Activated T-cell treated with anti-CD3 and anti-CD28 coated beads for 4 hours (primary cell): ENCODE results near the gene DDB1.

Experiments
- DNase-seq: peaks from one replicate; pipeline ENCODE4 v3.0.0-alpha.2; 2020

DDB1 gene

DNA sequence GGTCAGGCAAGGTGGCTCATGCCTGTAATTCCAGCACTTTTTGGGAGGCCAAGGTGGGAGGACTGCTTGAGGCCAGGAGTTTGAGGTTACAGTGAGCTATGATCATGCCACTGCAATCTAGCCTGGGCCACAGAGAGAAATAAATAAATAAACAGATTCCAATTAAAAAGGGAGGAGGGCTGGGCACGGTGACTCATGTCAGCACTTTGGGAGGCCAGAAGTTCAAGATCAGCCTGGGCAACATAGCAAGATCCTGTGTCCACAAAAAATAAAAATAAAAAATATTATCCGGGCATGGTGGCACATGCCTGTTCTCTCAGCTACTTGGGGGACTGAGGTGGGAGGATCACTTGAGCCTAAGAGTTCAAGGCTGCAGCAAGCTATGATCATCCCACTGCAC, 21.3 kb upstream of the DDB1 start:
- no peak for DNase-seq

DNA sequence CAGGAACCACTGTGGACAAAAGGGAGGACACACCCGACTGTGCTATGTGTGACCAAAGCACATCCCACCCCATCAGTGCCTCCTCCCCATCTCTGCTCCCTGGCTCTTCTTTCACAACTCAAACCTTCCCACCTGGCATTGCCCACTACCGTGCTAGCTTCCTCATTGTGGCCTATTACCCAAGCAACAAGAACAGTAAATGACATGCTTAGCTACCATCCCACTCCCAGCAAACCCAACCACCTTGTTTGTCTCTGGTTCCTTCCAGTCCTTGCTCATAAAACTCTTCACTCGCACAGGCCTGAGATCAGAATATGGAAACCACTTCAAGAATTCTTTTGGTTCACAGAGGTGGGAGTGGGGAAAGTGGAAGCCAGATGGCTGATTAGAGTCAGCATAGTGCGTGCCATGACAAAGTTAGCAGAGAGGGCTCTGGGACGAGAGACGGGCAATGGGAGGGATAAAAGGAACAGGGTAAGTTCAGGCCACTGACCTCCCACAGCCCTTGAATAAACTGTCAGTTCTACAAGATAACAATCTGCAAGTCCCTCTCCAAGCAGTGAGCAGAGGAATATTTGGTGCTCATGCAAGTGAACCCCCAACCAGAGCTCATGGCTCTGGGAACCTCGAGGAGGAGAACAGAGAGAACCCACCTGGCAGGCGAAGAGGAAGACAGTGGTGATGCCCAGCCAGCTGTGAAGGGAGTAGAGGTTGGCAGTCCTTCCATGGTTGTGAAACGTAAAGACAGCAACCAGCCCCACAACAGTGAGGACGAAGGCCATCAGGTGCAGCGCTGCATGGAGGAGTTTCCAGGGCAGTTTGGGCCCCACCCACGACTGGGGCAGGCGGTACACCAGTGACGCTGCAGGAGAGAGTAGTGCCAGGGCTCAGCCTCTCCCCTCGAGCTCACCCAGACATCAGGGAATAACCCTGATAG, 20.5 kb upstream of the DDB1 start:
- no peak for DNase-seq

DNA sequence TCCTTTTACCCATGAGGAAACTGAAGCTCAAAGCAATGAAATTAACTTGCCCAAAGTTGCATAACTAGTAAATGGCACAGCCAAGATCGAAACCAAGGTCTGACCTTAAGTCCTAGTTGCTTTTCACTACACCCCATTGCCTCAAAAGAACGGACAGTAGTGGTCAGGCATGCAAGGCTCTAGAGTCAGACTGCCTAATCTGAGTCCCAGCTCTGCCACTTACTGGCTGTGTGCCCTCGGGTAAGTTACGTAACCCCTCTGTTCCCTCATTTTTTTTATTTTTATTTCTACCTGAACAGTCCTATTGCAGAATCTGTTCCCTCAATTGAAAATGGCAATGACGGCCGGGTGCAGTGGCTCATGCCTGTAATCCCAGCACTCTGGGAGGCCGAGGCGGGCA, 19.1 kb upstream of the DDB1 start:
- no peak for DNase-seq

DNA sequence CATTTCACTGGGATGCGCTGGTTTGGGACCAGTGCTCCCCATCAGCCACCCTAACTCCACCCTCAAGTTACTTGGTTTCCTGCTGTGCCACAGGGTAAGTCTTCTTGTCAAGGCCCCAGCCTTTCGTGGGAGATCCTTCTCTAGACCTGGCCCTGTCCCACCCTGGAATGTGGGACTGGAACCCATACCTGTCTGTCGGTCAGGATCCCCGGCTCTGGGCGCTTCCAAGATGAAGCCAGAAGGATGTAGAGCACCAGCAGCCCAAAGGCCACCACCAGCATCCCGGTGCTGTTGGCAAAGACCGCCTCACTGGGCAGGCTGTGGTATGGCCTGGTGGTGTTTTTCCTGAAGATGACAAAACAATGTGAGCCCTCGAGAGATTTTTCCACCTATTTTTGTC, 17.9 kb upstream of the DDB1 start:
- DNase-seq, result no peak

DNA sequence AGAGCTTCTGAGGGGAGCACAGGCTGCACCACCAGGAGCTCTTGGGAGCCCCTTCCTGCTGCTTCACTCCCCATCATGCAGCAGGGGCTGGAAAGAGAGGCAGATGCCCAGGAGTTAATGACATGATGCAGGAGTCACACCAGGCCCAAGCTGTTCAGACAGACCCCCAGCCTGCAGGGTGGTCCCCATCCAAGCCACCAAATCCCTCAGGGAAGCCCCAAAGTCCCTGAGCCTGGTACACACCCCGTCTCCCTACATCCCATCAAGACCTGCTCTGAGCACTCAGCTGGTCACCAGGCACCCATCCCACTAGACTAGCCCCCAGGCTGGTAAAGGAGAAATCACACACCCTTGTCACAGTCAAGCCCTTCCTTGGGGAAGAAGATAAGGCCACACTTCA, 17.4 kb upstream of the DDB1 start:
- no peak for DNase-seq

DNA sequence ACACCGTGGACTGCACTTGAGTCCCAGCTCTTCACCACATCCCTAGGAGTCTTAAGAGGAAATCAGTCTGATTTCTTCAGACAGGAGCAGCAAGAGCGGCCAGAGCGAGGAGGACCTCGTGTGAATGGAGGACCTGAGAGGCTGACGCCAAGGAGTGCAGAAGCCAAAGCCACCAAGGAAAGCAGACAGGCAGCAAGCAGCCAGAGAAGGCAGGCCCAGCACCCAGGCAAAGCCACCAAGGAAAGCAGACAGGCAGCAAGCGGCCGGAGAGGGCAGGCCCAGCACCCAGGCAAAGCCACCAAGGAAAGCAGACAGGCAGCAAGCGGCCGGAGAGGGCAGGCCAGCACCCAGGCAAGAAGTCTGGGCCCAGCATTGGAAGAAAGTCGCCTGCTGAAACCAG, 17.0 kb upstream of the DDB1 start:
- DNase-seq, result no peak

DNA sequence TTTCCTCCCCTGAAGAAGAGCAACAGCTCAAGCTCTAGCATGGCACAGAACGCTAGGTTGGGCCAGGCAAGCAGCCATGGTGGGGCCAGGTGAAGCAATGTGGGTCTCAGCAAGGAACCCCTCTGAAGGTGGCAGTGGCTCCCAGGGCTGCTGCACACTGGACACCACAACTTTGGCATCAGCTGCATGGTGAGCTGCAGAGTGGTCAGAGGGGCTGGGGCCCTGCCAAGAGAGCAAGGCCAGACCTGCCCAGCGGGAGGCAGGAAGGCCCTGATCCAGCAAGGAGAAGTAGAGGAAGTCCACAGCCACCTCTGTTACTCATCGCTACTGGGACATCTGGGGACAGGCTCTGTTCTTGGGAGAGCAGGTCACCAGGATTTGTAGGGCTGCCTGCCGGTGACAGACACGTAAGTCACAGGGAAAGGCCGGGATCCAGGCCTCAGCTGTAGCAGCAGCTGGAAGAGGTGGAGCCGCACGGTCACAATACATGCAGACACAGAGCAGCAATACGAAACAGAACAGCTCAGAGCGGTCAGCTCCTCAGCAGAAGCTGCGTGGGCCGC, 16.4 kb upstream of the DDB1 start:
- no peak for DNase-seq

DNA sequence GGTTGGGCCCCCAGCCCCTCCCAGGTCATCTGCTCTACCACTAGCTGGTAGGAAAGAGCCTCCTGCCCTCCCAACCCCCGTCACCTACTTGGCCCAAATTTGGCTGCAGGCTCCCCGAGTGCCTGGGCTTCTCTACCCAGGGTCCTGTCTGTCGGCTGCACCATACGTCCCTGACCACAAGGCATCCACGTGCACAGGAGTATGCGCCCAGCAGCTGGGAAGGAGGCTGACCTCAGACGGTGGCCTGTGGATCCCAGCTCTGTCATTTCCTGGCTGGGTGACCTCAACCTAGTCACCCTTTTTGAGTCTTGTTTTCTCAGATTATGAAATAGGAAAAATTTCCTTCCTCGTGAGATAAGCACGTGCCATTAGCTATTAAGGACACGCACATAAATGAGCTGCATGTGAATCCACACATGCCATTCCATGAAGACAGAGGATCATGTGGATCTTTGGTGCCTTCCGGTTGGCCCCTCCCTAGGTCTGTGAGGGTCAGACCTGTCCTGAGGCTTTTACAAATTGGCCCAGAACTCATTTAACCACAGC, 15.1 kb upstream of the DDB1 start:
- DNase-seq, result no peak

DNA sequence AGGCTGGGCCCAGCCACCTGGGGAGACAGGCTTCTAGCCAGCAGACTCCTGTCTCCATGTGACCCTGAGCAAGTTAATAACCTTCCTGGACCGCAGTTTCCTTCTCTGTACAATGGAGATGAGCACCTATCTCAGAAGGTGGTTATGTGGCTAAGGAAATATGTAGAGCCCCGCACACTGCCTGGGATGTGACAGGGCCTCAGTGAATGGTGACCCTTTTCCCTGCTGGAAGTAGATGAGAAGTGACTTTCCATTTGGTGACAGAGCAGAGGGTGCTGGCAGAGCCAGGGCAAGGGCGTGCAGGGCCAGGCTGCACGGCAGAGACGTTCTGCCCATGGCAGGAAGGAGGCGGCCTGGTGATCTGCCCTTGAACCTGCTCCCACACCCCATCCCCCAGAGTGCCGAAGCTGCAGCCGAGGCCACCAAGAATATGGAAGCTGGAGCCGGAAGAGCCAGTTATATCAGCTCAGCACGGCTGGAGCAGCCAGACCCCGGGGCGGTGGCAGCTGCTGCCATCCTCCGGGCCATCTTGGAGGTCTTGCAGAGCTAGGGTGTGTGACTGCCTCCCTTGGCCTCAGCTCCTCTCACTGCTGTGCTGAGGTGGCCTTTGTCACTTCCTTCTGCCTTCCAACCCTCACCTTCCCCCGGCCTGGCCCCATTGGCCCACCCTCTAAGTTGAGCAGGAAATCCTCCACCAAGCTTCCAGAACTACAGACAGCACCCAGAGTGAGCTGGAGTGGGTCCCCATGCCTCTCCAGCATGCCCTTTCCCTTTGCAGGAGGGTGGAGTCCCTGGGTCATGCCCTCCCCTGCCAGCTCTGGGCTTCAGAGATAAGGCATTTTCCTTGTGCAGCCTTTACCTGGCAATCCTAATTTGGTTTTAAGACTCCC, 13.3 kb upstream of the DDB1 start:
- DNase-seq, result no peak

DNA sequence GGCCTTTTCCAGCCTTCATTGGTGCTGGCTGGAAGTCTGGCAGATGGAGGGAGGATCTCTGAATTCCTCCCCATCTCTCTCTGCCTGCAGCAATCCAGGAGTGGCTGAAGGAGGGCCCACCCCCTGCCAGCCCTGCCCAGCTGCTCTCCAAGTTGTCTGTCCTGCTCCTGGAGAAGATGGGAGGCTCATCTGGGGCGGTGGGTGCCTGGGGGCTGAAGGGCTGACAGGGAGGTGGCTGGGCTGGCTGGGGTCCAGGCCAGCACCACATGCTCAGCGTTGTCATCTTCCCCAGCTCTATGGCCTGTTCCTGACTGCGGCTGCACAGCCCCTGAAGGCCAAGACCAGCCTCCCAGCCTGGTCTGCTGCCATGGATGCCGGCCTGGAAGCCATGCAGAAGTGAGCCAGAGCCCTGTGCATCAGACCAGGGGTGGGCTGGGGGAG, 12.3 kb upstream of the DDB1 start:
- DNase-seq, result no peak

DNA sequence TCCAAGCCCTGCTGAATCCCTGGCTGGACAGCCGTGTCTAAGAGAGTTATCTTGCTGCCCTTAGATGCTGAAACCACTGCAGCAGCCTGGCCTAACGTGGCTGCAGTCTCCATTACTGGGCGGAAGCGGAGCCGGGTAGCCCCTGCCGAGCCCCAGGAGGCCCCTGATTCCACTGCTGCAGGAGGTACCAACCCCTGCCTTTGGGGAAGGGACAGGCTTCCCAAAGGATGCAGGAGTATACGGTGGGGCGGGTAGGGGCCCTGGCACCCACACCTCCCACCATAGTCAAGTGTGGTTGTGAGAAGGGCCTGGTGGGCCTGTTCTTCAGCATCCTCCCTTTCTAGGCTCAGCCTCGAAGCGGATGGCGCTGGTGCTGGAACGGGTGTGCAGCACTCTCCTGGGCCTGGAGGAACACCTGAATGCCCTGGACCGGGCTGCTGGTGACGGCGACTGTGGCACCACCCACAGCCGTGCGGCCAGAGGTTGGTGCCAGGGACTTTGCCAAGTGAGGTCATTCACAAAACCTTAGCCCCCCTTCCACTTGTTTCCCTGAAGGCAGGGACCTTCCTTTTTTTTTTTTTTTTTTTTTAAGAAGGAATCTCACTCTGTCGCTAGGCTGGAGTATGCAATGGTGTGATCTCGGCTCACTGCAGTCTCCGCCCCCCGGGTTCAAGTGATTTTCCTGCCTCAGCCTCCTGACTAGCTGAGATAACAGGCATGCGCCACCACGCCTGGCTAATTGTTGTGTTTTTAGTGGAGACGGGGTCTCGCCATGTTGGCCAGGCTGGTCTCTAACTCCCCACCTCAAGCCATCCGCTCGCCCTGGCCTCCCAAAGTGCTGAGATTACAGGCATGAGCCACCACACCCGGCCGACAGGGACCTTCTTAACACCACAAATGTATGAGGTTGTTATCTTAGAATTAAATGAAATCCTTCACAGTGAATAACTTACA, 11.2 kb upstream of the DDB1 start:
- DNase-seq, result no peak

DNA sequence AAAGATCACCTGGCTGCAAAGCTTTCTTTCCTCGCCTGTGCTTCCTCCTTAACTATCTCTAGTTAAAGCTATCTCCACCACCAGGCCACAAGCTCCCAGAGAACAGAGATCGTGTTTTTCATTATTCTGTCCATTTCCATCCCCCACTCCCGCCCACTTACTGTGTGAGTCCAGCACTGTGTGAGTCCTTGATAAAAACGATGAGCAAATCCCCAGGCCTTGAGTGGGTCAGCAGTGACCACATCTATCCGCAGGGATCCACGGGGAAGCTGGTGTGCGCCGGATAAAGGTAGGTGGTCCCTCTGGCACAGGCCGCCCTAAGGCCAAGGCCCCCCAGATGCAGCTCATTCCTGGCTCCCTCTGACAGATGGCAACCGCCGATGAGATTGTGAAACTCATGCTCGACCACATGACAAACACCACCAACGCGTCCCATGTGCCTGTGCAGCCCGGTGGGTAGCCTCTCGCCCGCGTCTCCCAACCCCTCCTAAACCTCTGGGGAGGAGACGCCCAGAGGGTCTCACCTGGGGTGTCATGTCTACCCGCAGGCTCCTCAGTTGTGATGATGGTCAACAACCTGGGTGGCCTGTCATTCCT, 9.4 kb upstream of the DDB1 start:
- no peak for DNase-seq

DNA sequence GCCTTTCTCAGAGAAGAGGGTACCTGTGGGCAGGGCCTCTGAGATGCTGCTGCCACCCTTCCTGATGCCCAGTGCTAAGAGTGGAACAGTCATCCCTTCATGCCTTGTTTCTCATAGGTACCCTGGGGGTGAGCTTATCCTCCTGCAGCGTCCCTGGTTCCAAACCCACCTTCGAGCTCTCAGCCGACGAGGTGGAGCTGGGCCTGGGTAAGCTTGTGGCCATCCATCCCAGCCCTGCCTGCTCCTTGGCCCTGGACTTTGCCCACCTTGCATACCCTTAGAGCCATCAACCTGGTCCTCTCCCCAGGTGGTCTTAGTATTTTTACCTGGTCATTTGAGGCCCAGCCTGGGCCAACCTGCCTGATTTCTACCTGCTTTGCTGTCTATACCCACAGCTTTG, 8.8 kb upstream of the DDB1 start:
- DNase-seq, result no peak

DNA sequence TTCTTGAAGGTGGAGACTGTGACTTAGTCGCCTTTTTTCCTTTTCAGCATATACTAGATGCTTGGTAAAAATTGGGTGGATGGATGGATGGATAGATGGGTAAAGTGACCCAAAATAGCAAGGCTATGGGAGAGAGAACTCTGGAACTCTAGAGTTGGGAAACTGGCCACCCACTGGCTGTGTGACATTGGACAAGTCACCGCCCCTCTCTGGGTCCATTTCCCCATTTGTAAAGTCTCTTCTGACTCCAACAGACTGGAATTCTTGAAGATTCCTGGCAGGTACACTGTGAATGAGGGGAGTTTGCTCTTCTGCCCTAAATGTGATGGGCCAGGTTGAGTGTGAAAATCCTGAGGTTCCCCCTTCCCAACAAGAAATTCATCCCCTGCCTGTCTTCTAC, 8.1 kb upstream of the DDB1 start:
- DNase-seq, result no peak

DNA sequence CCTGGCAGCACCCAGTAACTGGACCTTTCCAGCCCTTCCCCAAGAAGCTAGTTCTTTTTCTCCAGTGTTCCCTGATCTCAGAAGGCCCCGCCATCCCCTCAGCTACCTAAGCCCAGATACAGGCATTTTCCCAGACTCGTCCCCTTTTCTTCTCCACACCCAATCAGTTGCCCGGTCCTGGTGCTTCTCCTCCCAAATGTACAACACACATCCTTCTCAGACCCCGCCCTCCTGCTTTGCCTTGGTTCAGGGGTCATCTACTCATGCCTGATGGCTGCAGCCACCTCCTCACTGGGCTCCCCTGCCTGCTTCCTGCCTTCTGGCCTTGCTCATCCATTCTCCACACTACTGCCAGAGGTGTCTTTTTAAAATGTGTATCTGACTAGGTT, 6.6 kb upstream of the DDB1 start:
- DNase-seq, result no peak

DNA sequence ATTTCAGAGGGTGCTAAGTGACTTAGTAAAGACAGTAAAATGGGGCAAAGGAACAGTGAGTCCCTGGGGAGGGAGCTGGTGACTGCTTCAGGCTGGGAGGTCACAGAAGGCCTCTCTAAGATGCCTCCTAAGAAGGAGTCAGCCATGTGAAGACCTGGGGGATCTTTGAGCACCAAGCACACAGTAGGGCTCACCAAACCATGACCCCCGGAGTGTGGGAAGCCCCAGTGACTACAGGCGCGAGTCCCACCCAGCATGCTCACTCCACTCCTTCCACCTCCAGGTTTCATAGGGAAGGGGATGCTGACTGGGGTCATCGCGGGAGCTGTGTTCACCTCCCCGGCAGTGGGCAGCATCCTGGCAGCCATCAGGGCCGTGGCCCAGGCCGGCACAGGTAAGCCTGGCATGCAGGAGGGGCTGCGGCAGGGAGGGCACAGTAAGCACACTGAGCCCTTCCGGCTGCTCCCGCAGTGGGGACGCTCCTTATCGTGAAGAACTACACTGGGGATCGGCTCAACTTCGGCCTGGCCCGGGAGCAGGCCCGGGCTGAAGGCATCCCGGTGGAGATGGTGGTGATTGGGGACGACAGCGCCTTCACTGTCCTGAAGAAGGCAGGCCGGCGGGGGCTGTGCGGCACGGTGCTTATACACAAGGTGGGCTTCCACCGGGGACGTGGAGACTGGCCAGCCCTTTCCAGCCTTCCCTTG, 6.0 kb upstream of the DDB1 start:
- DNase-seq, result no peak

DNA sequence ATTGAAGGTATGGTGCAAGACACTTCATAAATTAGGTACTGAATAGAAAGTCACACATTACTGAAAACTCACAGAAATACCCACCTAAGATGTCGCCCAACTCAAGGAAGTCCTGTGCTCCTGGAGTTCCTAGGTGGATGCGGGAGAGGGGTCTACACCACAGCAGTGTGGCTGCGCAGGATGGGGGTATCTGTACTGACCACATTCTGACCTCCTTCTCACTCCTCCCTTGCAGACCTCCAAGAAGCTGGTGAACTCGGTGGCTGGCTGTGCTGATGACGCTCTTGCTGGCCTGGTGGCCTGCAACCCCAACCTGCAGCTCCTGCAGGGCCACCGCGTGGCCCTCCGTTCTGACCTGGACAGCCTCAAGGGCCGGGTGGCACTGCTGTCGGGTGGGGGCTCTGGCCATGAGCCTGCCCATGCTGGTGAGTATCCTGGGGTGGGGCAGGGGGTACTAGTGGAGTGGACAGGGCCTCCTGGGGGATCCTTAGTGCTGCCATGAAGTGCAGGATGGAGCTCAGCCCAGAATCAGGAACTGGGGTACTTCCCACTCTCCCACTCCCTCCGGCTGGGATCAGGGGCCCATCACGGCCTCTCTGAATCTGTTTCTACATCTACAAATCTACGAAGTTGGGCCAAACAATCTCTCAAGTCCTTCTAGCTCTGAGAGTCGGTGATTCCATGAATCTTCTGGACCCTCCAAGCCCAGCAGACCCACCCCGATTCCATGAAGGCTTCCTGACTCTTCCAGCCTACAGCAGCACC, 5.0 kb upstream of the DDB1 start:
- DNase-seq, result no peak

DNA sequence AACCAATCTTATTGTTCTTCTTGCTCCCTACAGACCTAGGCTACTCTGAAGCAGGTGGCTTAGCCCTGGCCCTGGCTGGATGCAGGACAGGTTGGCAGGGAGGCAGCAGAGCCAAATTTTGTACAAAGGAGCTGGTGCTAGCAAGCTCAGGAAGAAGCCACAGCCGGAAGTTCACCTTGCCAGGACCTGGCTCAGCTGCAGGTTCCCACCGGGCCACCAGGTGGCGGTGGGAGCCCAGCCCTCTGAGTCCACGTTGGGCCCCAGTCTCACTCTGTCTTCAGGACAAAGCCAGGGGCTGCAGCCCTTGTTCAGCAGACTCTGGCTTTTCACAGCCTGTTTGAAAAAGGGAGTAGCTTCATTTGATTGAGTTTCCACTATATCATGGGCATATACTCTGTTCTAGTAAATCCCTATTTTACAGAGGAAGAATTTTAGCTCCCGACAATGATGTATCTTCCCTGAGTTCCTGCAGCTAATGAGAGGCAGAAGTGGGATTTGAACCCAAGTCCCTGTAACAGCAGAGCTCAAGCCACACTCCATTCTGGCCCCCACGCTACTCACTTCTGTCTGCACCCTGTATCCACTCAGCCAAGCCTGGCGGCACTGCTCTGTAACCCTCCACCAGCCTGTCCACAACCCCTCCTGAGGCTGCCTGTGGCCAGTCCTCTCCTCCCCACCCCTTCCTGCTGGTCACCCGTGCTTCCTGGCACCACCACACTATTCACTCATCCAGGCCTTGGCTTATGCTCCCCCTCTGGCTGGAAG, 3.4 kb upstream of the DDB1 start:
- DNase-seq, result peak; percentile 74

DNA sequence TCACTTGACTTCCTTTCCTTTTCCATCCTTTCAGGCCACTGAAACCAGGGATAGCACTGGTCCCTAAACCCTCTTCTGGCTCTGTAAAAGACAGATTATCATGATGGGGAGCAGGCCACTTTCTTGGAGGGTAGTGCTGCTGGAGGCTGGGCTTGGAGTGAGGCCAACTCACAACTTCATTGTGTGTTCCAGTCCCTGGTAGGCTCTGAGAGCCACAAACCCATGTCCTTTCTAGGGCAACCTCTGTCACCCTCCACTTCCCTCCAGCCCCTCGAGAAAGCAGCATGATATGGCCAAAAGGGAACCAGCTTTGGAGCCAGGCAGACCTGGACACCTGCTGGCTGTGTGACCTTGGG, 2.4 kb upstream of the DDB1 start:
- no peak for DNase-seq
